HFFc6 (cell line): ENCODE data around the gene MOAP1. TPM values are rescaled to one million over a fixed set of nuclear protein-coding genes. Genes with fewer than 3 reads are reported as not detected.
"Not testable (repeated sequence)": the region's sequence is repeated elsewhere in the genome, so short reads cannot be mapped to it uniquely, and the experiment has no call there.

ENCODE experiments used
- DNase-seq: peaks from one replicate; pipeline ENCODE4 v3.0.0-alpha.2; 2018
- H3K27ac Mint-ChIP-seq: 2 replicates; pipeline ENCODE4 v1.8.0; 2020; ENCODE audit warnings: mild to moderate bottlenecking, mixed read lengths
- H3K27me3 Mint-ChIP-seq: 2 replicates; pipeline ENCODE4 v1.8.0; 2021; ENCODE audit warnings: mild to moderate bottlenecking, moderate library complexity, mixed read lengths; ENCODE audit not compliant: insufficient read depth
- H3K36me3 Mint-ChIP-seq: 2 replicates; pipeline ENCODE4 v1.8.0; 2021; ENCODE audit warnings: low read depth, mixed read lengths
- H3K4me1 Mint-ChIP-seq: 2 replicates; pipeline ENCODE4 v1.8.0; 2020; ENCODE audit warnings: low read depth, mixed read lengths
- H3K4me3 Mint-ChIP-seq: 2 replicates; pipeline ENCODE4 v1.8.0; 2020; ENCODE audit warnings: mild to moderate bottlenecking, moderate library complexity, mixed read lengths
- H3K9me3 Mint-ChIP-seq: 2 replicates; pipeline ENCODE4 v1.8.0; 2020; ENCODE audit warnings: mild to moderate bottlenecking, mixed read lengths
- total RNA-seq, 6 experiments: library from RNA; stranded (reverse); fragmentation: NEBNext Ultra II Directional; extraction: Animal tissue kit (Norgen Biotek cat#: 25700); gene quantifications; 2 replicates in 1 of 6; 3 replicates in 5 of 6; pipeline ENCODE4 v1.2.3, GENCODE V29; 2021
- TF ChIP-seq, protein P1 (sequence below): fragments of 200-600 bp; sonication (generic); IDR thresholded peaks from 2 replicates; pipeline ENCODE4 v1.5.0; 2021; ENCODE audit warnings: antibody characterized with exemption, mild to moderate bottlenecking

The MOAP1 gene
- total RNA-seq, 6 experiments from 2014 or later, result 12.2 to 20.4 (median 14.2) TPM

DNA sequence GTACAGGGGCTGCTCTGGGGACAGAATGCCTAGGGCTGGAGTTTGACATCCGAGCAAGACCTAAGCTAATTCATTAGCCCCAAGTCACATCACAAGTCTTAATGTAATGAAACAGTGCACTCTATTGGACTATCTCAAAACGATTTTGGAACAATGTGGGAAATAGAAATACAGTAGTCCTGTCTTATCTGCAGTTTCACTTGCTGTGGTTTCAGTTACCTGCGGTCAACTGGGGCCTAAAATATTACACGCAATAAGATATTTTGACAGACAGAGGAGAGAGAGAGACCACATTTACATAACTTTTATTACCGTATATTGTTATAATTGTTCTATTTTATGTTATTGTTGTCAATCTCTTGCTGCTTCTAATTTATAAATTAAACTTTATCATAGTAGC, 21.1 kb downstream of the MOAP1 start:
- Mint-ChIP-seq H3K27me3 (peaks cover 2% of the 10 kb centered on the region; the same call in 1 of the 2 replicates), H3K27ac (no peak overlapping the region), H3K9me3 (no peaks in the 10 kb centered on the region), H3K36me3 (no peaks in the 10 kb centered on the region), H3K4me3 (no peak overlapping the region), H3K4me1 (no peaks in the 10 kb centered on the region)
- TF ChIP-seq, protein P1, sequence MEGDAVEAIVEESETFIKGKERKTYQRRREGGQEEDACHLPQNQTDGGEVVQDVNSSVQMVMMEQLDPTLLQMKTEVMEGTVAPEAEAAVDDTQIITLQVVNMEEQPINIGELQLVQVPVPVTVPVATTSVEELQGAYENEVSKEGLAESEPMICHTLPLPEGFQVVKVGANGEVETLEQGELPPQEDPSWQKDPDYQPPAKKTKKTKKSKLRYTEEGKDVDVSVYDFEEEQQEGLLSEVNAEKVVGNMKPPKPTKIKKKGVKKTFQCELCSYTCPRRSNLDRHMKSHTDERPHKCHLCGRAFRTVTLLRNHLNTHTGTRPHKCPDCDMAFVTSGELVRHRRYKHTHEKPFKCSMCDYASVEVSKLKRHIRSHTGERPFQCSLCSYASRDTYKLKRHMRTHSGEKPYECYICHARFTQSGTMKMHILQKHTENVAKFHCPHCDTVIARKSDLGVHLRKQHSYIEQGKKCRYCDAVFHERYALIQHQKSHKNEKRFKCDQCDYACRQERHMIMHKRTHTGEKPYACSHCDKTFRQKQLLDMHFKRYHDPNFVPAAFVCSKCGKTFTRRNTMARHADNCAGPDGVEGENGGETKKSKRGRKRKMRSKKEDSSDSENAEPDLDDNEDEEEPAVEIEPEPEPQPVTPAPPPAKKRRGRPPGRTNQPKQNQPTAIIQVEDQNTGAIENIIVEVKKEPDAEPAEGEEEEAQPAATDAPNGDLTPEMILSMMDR, result no peak
- no peak for DNase-seq

DNA sequence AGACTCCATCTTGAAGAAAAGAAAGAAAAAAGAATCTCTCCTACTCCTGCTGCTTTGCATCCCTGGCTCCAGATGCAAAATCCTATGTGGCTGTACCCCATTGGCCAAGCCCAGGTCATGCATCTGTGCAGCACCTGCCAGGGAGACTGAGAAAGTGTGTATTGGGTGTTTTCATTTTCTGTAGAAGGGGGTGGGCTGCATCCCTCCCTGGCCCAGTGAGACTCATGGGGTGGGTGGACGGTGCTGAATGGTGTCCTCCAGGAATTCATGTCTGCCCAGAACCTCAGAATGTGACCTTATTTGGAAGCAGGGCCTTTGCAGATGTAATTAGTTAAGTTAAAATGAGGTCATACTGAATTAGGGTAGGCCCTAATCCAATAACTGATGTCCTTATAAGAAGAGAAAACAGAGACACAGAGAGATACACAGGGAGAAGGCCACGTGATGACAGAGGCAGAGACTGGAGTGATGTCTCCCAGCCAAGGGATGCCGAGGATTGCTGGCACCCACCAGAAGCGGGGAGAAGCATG, 23.2 kb downstream of the MOAP1 start:
- no peaks in the 10 kb centered on the region for H3K36me3 Mint-ChIP-seq
- H3K27ac Mint-ChIP-seq, result no peak overlapping the region
- DNase-seq, result no peak
- no peak overlapping the region for H3K4me3 Mint-ChIP-seq
- no peaks in the 10 kb centered on the region for H3K4me1 Mint-ChIP-seq
- TF ChIP-seq, protein P1, result no peak
- H3K9me3 Mint-ChIP-seq, result no peaks in the 10 kb centered on the region
- H3K27me3 Mint-ChIP-seq, result no peaks in the 10 kb centered on the region; the same call in 1 of the 2 replicates

DNA sequence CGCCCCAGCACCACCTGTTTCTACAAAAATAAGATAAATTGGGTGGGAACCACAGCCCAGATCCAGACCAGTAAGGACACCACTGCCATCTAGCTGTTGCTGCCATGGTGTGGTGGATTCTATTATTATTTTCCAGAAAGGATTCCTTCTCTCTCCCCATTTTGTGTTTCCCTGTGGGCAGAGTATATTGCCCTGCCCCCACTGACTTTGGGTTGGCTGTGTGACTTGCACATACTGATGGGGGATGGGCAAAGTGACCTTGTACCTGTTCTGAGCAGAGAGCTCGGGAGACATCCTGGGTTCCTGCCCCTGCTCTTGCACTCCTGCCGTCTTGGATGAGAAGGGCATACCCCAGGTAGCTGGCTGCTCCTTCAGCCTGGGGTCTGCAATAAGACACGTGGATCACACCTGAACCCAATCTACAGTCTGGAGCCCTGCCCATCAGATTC, 24.3 kb downstream of the MOAP1 start:
- DNase-seq, result peak; percentile 32
- H3K4me1 Mint-ChIP-seq, result no peaks in the 10 kb centered on the region
- no peak overlapping the region for H3K27ac Mint-ChIP-seq
- no peaks in the 10 kb centered on the region for H3K36me3 Mint-ChIP-seq
- no peaks in the 10 kb centered on the region; the same call in 1 of the 2 replicates for H3K27me3 Mint-ChIP-seq
- no peak overlapping the region for H3K4me3 Mint-ChIP-seq
- TF ChIP-seq, protein P1, result peak; percentile 65
- H3K9me3 Mint-ChIP-seq, result no peaks in the 10 kb centered on the region

DNA sequence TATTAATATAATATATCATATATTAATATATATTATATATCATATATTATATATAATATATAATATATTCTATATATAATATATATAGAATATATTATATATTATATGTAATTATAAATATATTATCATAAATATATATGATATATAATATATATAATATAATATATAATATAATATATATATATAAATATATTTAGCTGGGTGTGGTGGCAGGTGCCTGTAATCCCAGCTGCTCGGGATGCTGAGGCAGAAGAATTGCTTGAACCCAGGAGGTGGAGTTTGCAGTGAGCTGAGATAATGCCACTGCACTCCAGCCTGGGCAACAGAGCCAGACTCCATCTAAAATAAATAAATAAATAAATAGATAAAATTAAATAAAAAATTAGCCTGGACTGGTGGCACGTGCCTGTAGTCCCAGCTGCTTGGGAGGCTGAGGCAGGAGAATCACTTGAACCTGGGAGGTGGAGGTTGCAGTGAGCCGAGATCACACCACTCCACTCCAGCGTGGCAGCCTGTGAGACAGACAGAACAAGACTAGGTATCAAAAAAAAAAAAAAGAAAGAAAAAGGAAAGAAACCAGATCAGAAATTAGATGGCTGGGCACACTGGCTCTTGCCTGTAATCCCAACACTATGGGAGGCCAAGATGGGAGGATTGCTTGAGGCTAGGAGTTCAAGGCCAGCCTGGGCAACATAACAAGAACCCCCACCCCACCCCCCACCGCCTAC, 24.9 kb downstream of the MOAP1 start:
- not testable (repeated sequence) for H3K36me3 Mint-ChIP-seq, H3K9me3 Mint-ChIP-seq, H3K27me3 Mint-ChIP-seq, H3K4me1 Mint-ChIP-seq, DNase-seq, H3K27ac Mint-ChIP-seq, H3K4me3 Mint-ChIP-seq

DNA sequence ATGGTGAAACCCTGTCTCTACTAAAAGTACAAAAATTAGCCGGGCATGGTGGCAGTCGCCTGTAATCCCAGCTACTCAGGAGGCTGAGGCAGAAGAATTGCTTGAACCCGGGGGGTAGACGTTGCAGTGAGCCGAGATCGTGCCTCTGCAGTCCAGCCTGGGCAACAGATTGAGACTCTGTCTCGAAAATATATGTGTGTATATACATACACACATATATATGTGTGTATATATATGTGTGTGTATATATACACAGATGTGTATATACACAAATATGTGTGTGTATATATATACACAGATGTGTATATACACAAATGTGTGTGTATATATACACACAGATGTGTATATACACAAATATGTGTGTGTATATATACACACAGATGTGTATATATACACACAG, 26.3 kb downstream of the MOAP1 start:
- H3K27me3 Mint-ChIP-seq, H3K4me3 Mint-ChIP-seq, H3K4me1 Mint-ChIP-seq, H3K27ac Mint-ChIP-seq, H3K36me3 Mint-ChIP-seq, DNase-seq, H3K9me3 Mint-ChIP-seq: not testable (repeated sequence)

DNA sequence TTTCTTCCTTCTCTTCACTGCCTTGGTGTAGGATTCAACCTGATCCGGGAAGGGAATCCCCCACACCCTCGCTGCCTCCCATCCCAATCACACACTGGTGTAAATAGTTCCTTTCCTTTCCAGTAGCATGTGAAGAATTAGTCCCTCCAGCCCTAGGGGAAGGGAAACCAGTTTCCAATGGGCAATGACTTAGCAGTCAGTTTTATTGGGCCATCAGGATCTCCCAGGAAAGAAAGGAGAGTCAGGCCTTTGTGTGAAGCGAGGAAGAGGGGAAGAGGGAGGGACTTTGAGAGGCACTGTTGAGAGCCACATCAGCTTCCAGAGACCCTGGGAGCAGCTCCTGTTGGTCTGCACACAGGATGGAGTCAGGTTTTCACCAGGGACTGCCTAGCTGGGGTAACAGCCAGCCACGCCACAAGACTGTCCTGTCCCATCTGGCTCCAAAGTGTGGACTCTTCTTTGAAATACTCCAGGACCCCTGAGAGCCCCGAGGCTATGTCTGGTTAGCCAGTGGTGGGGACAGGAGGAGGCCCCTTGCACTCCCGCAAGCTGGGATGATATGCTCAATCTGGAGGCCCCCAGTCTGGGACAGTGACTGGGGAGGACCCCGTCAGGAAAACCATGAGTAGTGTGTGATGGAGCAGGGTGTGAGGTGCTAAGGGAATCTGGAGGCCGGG, 27.9 kb downstream of the MOAP1 start:
- TF ChIP-seq, protein P1, result no peak
- no peaks in the 10 kb centered on the region for H3K36me3 Mint-ChIP-seq
- no peak overlapping the region for H3K4me3 Mint-ChIP-seq
- H3K4me1 Mint-ChIP-seq, result peaks cover under 1% of the 10 kb centered on the region; the same call in 1 of the 2 replicates
- H3K9me3 Mint-ChIP-seq, result no peaks in the 10 kb centered on the region
- H3K27ac Mint-ChIP-seq, result no peak overlapping the region
- no peak for DNase-seq
- peaks cover 10% of the 10 kb centered on the region; the same call in 1 of the 2 replicates for H3K27me3 Mint-ChIP-seq
